GM12875 (cell line): ENCODE results near the gene SSC4D.

ENCODE experiments used
- H3K4me3 ChIP-seq: one replicate; pipeline ENCODE4 v1.5.1; 2011; ENCODE audit warnings: low read depth, low read length, control low read depth
- CTCF ChIP-seq: IDR thresholded peaks from 2 replicates; pipeline ENCODE4 v1.5.1; 2011; ENCODE audit warnings: low read depth, mild to moderate bottlenecking, control low read depth, inconsistent platforms, low read length, moderate library complexity, borderline replicate concordance; ENCODE audit not compliant: insufficient read depth

SSC4D gene

GRCh38 chr7:76381814-76382213 is 27.7 kb downstream of the SSC4D start:
- no peak for TF ChIP-seq CTCF
- no peak overlapping the region for H3K4me3 ChIP-seq

GRCh38 chr7:76380623-76380966 is 28.9 kb downstream of the SSC4D start:
- H3K4me3 ChIP-seq: no peak overlapping the region
- no peak for TF ChIP-seq CTCF

- no peak for TF ChIP-seq CTCF
- no peak overlapping the region for H3K4me3 ChIP-seq
Observed at GRCh38 chr7:76377186-76377918, 32.1 kb downstream of the SSC4D start.

- TF ChIP-seq CTCF: no peak
Observed at GRCh38 chr7:76375251-76375650, 34.2 kb downstream of the SSC4D start.

GRCh38 chr7:76372984-76373833 is 36.3 kb downstream of the SSC4D start:
- no peak for TF ChIP-seq CTCF
- no peak overlapping the region for H3K4me3 ChIP-seq

More at GRCh38 chr7:76375251-76375650, 34.2 kb downstream of the SSC4D start:
- no peak overlapping the region for H3K4me3 ChIP-seq

- no peak overlapping the region for H3K4me3 ChIP-seq
- TF ChIP-seq CTCF: no peak
Observed at GRCh38 chr7:76371396-76371795, 38.1 kb downstream of the SSC4D start.
